H9 (cell line): Measurements from ENCODE around the gene ETV6. TPM values are rescaled to one million over a fixed set of nuclear protein-coding genes. Genes with fewer than 3 reads are reported as not detected.

Source experiments
- DNase-seq: peaks from one replicate; pipeline ENCODE4 v3.0.0-alpha.2; 2017
- H2AFZ ChIP-seq: one replicate; pipeline ENCODE4 v1.6.1; 2013; ENCODE audit warnings: mild to moderate bottlenecking, low read length, control low read depth, moderate library complexity
- H2AK5ac ChIP-seq: 2 replicates; pipeline ENCODE4 v1.6.1; 2013; ENCODE audit warnings: low read length, control low read depth, mixed read lengths; ENCODE audit not compliant: insufficient read length
- H2BK120ac ChIP-seq: one replicate; pipeline ENCODE4 v1.6.1; 2013; ENCODE audit warnings: low read depth, mild to moderate bottlenecking, low read length, control low read depth, inconsistent platforms; ENCODE audit not compliant: poor library complexity, severe bottlenecking
- H2BK12ac ChIP-seq: 2 replicates; pipeline ENCODE4 v1.6.1; 2013; ENCODE audit warnings: low read length, control low read depth, mixed read lengths, low read depth; ENCODE audit not compliant: insufficient read length
- H2BK15ac ChIP-seq: 2 replicates; pipeline ENCODE4 v1.6.1; 2013; ENCODE audit warnings: low read depth, low read length, control low read depth
- H2BK20ac ChIP-seq: one replicate; pipeline ENCODE4 v1.6.1; 2013; ENCODE audit warnings: low read depth, mild to moderate bottlenecking, low read length, control low read depth, inconsistent platforms; ENCODE audit not compliant: poor library complexity, severe bottlenecking
- H2BK5ac ChIP-seq: 2 replicates; pipeline ENCODE4 v1.6.1; 2013; ENCODE audit warnings: low read length, control low read depth, mixed read lengths; ENCODE audit not compliant: insufficient read length
- H3K14ac ChIP-seq: 2 replicates; pipeline ENCODE4 v1.6.1; 2013; ENCODE audit warnings: low read length, control low read depth; ENCODE audit not compliant: insufficient read depth
- H3K18ac ChIP-seq: 2 replicates; pipeline ENCODE4 v1.6.1; 2013; ENCODE audit warnings: low read depth, mild to moderate bottlenecking, mixed read lengths, low read length, control low read depth; ENCODE audit not compliant: insufficient read length
- H3K23ac ChIP-seq: 2 replicates; pipeline ENCODE4 v1.6.1; 2013; ENCODE audit warnings: low read length, control low read depth, mixed read lengths, low read depth; ENCODE audit not compliant: insufficient read length
- H3K23me2 ChIP-seq: 2 replicates; pipeline ENCODE4 v1.6.1; 2013; ENCODE audit warnings: low read depth, mild to moderate bottlenecking, mixed read lengths, low read length, control low read depth; ENCODE audit not compliant: insufficient read length, poor library complexity, severe bottlenecking
- H3K27ac ChIP-seq: 2 replicates; pipeline ENCODE4 v1.5.1; 2013; ENCODE audit warnings: low read length, control low read depth, mixed read lengths, low read depth; ENCODE audit not compliant: insufficient read length
- H3K27me3 ChIP-seq: 2 replicates; pipeline ENCODE4 v1.6.1; 2013; ENCODE audit warnings: low read length, control low read depth, inconsistent platforms; ENCODE audit not compliant: insufficient read depth
- H3K4ac ChIP-seq: 2 replicates; pipeline ENCODE4 v1.6.1; 2013; ENCODE audit warnings: low read depth, mild to moderate bottlenecking, control low read depth, inconsistent platforms, low read length, moderate library complexity
- H3K4me1 ChIP-seq: 2 replicates; pipeline ENCODE4 v1.6.1; 2013; ENCODE audit warnings: low read length, control low read depth, inconsistent platforms; ENCODE audit not compliant: insufficient read depth
- H3K4me2 ChIP-seq: 2 replicates; pipeline ENCODE4 v1.6.1; 2013; ENCODE audit warnings: low read length, control low read depth, mixed read lengths; ENCODE audit not compliant: insufficient read length, insufficient read depth
- H3K56ac ChIP-seq: 2 replicates; pipeline ENCODE4 v1.6.1; 2013; ENCODE audit warnings: low read depth, mild to moderate bottlenecking, mixed read lengths, low read length, control low read depth; ENCODE audit not compliant: insufficient read length
- H3K79me1 ChIP-seq: 2 replicates; pipeline ENCODE4 v1.6.1; 2013; ENCODE audit warnings: low read depth, mild to moderate bottlenecking, moderate library complexity, low read length, control low read depth, inconsistent platforms; ENCODE audit not compliant: insufficient read depth, poor library complexity, severe bottlenecking
- H3K79me2 ChIP-seq: 2 replicates; pipeline ENCODE4 v1.6.1; 2013; ENCODE audit warnings: low read length, control low read depth, inconsistent platforms; ENCODE audit not compliant: insufficient read depth
- H3K9ac ChIP-seq: 2 replicates; pipeline ENCODE4 v1.6.1; 2013; ENCODE audit warnings: low read length, control low read depth, mixed read lengths; ENCODE audit not compliant: insufficient read length; ENCODE audit errors: extremely low read depth
- H3K9me3 ChIP-seq: one replicate; pipeline ENCODE4 v1.6.1; 2013; ENCODE audit warnings: low read depth, low read length, inconsistent platforms; ENCODE audit not compliant: control insufficient read depth
- H3T11ph ChIP-seq: one replicate; pipeline ENCODE4 v1.6.1; 2013; ENCODE audit warnings: mild to moderate bottlenecking, low read length, control low read depth, inconsistent platforms
- H4K20me1 ChIP-seq: one replicate; pipeline ENCODE4 v1.6.1; 2013; ENCODE audit not compliant: control insufficient read depth, insufficient read length, insufficient read depth
- H4K5ac ChIP-seq: 2 replicates; pipeline ENCODE4 v1.6.1; 2013; ENCODE audit warnings: low read depth, mild to moderate bottlenecking, mixed read lengths, low read length, control low read depth; ENCODE audit not compliant: insufficient read length
- H4K8ac ChIP-seq: replicated peaks from 2 replicates; pipeline ENCODE4 v1.6.1; 2013; ENCODE audit warnings: low read length, control low read depth, mixed read lengths, low read depth; ENCODE audit not compliant: insufficient read length
- H4K91ac ChIP-seq: 2 replicates; pipeline ENCODE4 v1.6.1; 2013; ENCODE audit warnings: low read depth, mild to moderate bottlenecking, moderate library complexity, mixed read lengths, low read length, control low read depth; ENCODE audit not compliant: insufficient read length
- H3K27ac Mint-ChIP-seq, 3 experiments: 2 replicates in 2 of 3; 3 replicates in 1 of 3; pipeline ENCODE4 v1.8.0; 2020 to 2021; ENCODE audit warnings: mixed read lengths in 3 of 3, mild to moderate bottlenecking in 1 of 3, moderate library complexity in 1 of 3
- H3K27me3 Mint-ChIP-seq: 2 replicates; pipeline ENCODE4 v1.8.0; 2021; ENCODE audit warnings: low read depth, mild to moderate bottlenecking, moderate library complexity, mixed read lengths
- H3K36me3 Mint-ChIP-seq, 3 experiments: 2 replicates in 2 of 3; 3 replicates in 1 of 3; pipeline ENCODE4 v1.8.0; 2020 to 2021; ENCODE audit warnings: low read depth in 3 of 3, mixed read lengths in 3 of 3; ENCODE audit not compliant: insufficient read depth in 1 of 3
- H3K4me1 Mint-ChIP-seq, 2 experiments: 2 replicates each; pipeline ENCODE4 v1.8.0; 2020; ENCODE audit warnings: mixed read lengths in 2 of 2
- H3K4me3 Mint-ChIP-seq, 2 experiments: 2 replicates in 1 of 2; 3 replicates in 1 of 2; pipeline ENCODE4 v1.8.0; 2020 to 2021; ENCODE audit warnings: mild to moderate bottlenecking in 2 of 2, mixed read lengths in 2 of 2, moderate library complexity in 1 of 2
- H3K9me3 Mint-ChIP-seq, 2 experiments: 2 replicates in 1 of 2; 3 replicates in 1 of 2; pipeline ENCODE4 v1.8.0; 2020; ENCODE audit warnings: mild to moderate bottlenecking in 2 of 2, mixed read lengths in 2 of 2, moderate library complexity in 1 of 2
- CTCF ChIP-seq: fragments of 200-600 bp; sonication (generic); conservative IDR thresholded peaks from 3 replicates; pipeline ENCODE4 v1.8.0; 2021; ENCODE audit warnings: antibody characterized with exemption, mild to moderate bottlenecking
- WGBS: extraction: QIAGEN DNeasy Blood & Tissue Kit; methylation state at CpG from one replicate; pipeline ENCODE4 v1.1.7; 2013; ENCODE audit warnings: missing lambda C conversion rate, low lambda C conversion rate, mixed read lengths; ENCODE audit not compliant: insufficient read length; ENCODE audit errors: extremely low coverage; 5-methylcytosine and 5-hydroxymethylcytosine counted together
- total RNA-seq: library from RNA; stranded (reverse); gene quantifications from 2 replicates; pipeline ENCODE4 v1.2.1, GENCODE V29; 2021

ETV6 gene
- total RNA-seq, 1 experiment from 2014 or later = 28.7 TPM

DNA sequence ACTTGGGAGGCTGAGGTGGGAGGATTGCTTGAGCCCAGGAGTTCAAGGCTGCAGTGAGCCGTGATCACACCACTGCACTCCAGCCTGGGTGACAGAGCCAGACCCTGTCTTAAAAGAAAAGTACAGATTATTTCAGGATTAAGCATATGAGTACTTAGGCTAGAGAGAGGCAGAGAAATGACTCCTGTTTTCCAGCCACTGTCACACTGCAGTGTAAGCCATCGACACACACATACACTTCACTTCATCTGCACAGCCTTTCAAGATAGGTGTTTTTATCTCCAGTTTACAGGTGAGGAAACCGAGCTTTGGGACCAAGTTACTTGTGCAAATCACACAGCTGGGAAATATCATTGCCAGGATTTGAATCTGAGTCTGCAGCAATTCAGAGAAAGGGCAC, 77.2 kb downstream of the ETV6 start:
- H3K9me3 ChIP-seq = no peaks in the 10 kb centered on the region
- no peak for DNase-seq
- no peaks in the 10 kb centered on the region for H3K79me2 ChIP-seq
- no peaks in the 10 kb centered on the region for H3K79me1 ChIP-seq
- H3K23me2 ChIP-seq = no peaks in the 10 kb centered on the region
- H3K4me3 Mint-ChIP-seq = no peak overlapping the region
- H3K56ac ChIP-seq = no peak overlapping the region
- H3K23ac ChIP-seq = no peak overlapping the region
- H3T11ph ChIP-seq = no peak overlapping the region
- no peaks in the 10 kb centered on the region for H3K27me3 ChIP-seq
- H3K9me3 Mint-ChIP-seq = no peaks in the 10 kb centered on the region
- H3K27me3 Mint-ChIP-seq = no peaks in the 10 kb centered on the region
- no CpG with 5 or more reads among the region's 3 CpGs for WGBS
- H2BK120ac ChIP-seq = no peak overlapping the region
- no peak overlapping the region for H4K91ac ChIP-seq
- no peak overlapping the region for H2BK15ac ChIP-seq
- H3K36me3 Mint-ChIP-seq = no peaks in the 10 kb centered on the region; a peak in 1 of 7 replicates
- no peak for TF ChIP-seq CTCF
- no peak overlapping the region for H3K18ac ChIP-seq
- peak overlapping the region; percentile 12 for H2BK20ac ChIP-seq
- H2BK5ac ChIP-seq = no peak overlapping the region
- H3K4ac ChIP-seq = no peak overlapping the region
- no peak overlapping the region for H3K27ac ChIP-seq
- H4K5ac ChIP-seq = no peak overlapping the region
- H3K4me1 Mint-ChIP-seq = peaks cover 31 to 41% of the 10 kb centered on the region in 2 experiments
- no peak overlapping the region for H2AK5ac ChIP-seq
- no peaks in the 10 kb centered on the region for H4K20me1 ChIP-seq
- H2AFZ ChIP-seq = no peak overlapping the region
- no peak overlapping the region for H2BK12ac ChIP-seq
- no peak overlapping the region for H3K14ac ChIP-seq
- H3K9ac ChIP-seq = no peak overlapping the region
- no peak overlapping the region for H3K4me2 ChIP-seq
- H3K4me1 ChIP-seq = peaks cover 3% of the 10 kb centered on the region; the same call in 1 of the 2 replicates
- H4K8ac ChIP-seq = no peak overlapping the region
- peak overlapping the region in 1 of 3 experiments; percentile 56; a peak in 2 of 7 replicates for H3K27ac Mint-ChIP-seq
